ENCODE data around the gene TMEM53.

GRCh38 chr1:44700573-44700972, 26.3 kb upstream of the TMEM53 start:
- TF ChIP-seq CTCF (conservative IDR thresholded peaks at IDR 0.05): no peak
- no peak for TF ChIP-seq ZFX (IDR thresholded peaks at IDR 0.05)

Data from C4-2B (cell line).